Stimulated activated naive CD8-positive, alpha-beta T cell treated with anti-CD3 and anti-CD28 coated beads, Interleukin-15, Interleukin-2, amounts not matched to agents 100 ng/mL and 50 ng/mL, for 24 hours (primary cell): ENCODE results near the gene ANKS1B.

Experiments
- H3K27ac Mint-ChIP-seq: one replicate; pipeline ENCODE4 v1.8.0; 2021; ENCODE audit warnings: mild to moderate bottlenecking, mixed read lengths
- H3K27me3 Mint-ChIP-seq: one replicate; pipeline ENCODE4 v1.8.0; 2021; ENCODE audit warnings: mixed read lengths
- H3K36me3 Mint-ChIP-seq: one replicate; pipeline ENCODE4 v1.8.0; 2021; ENCODE audit warnings: low read depth, mixed read lengths
- H3K4me1 Mint-ChIP-seq: one replicate; pipeline ENCODE4 v1.8.0; 2021; ENCODE audit warnings: low read depth, mixed read lengths
- H3K4me3 Mint-ChIP-seq: one replicate; pipeline ENCODE4 v1.8.0; 2021; ENCODE audit warnings: mild to moderate bottlenecking, mixed read lengths
- H3K9me3 Mint-ChIP-seq: one replicate; pipeline ENCODE4 v1.8.0; 2021; ENCODE audit warnings: mixed read lengths

Gene ANKS1B

GRCh38 chr12:98686603-98687002 is 1298.1 kb downstream of the ANKS1B start:
- Mint-ChIP-seq H3K27me3 (no peaks in the 10 kb centered on the region), H3K27ac (no peak overlapping the region), H3K9me3 (no peaks in the 10 kb centered on the region), H3K4me3 (no peak overlapping the region), H3K36me3 (peaks cover 56% of the 10 kb centered on the region), H3K4me1 (peaks cover 4% of the 10 kb centered on the region)
